A549 (cell line): ENCODE measurements around the gene FGF7. TPM values are rescaled to one million over a fixed set of nuclear protein-coding genes. Genes with fewer than 3 reads are reported as not detected.

Source experiments
- ATAC-seq, 2 experiments: fragments of 200-7000 bp in 1 of 2; fragments of >200 bp in 1 of 2; cut with Nextera tagmentation in 1 of 2; cut with Tn5 transposase in 1 of 2; 3 replicates each; pipeline versions ENCODE4 v1.8.0 to v1.9.1; 2018 to 2020; ENCODE audit warnings: mild to moderate bottlenecking in 1 of 2, moderate library complexity in 1 of 2
- CTCF ChIA-PET: fragments of 300-600 bp; sonication (Branson Sonifier 250); formaldehyde crosslinking; extraction: SDS; loops from one replicate; lab custom pipeline; 2021; ENCODE audit warnings: antibody characterized with exemption, inconsistent platforms; lab: Yijun Ruan, JAX
- POLR2A ChIA-PET: fragments of 350-600 bp; formaldehyde crosslinking; extraction: SDS; loops from one replicate; lab custom pipeline; 2021; ENCODE audit warnings: antibody characterized with exemption, inconsistent platforms; lab: Yijun Ruan, JAX
- DNase-seq, 2 experiments: peaks; one replicate each; pipeline versions ENCODE4 v3.0.0 to v3.0.0-alpha.2; 2011 to 2016; ENCODE audit warnings: low read depth in 1 of 2, low spot score in 1 of 2
- FAIRE-seq: peaks from 2 replicates; lab custom pipeline; 2011; peaks lifted over from hg19 to GRCh38; lab: Jason Lieb, UNC
- H3K27ac ChIP-seq, 2 experiments: fragments of >200 bp; sonication (Bioruptor Twin); formaldehyde crosslinking; 3 replicates each; pipeline ENCODE4 v1.5.1; 2016 to 2017
- H3K4me1 ChIP-seq: fragments of >200 bp; sonication (Bioruptor Twin); formaldehyde crosslinking; 3 replicates; pipeline ENCODE4 v1.6.1; 2016
- H3K4me2 ChIP-seq: fragments of >200 bp; sonication (Bioruptor Twin); formaldehyde crosslinking; 3 replicates; pipeline ENCODE4 v1.6.1; 2016
- H3K4me3 ChIP-seq: fragments of >200 bp; sonication (Bioruptor Twin); formaldehyde crosslinking; 3 replicates; pipeline ENCODE4 v1.5.1; 2016
- H3K9me3 ChIP-seq: fragments of >200 bp; sonication (Bioruptor Twin); formaldehyde crosslinking; 3 replicates; pipeline ENCODE4 v1.6.1; 2016
- CHD4 ChIP-seq: fragments of 200-600 bp; sonication (generic); IDR thresholded peaks from 2 replicates; pipeline ENCODE4 v1.6.1; 2016; ENCODE audit warnings: antibody characterized with exemption, mild to moderate bottlenecking, borderline replicate concordance
- EHF ChIP-seq: fragments of 250-450 bp; sonication (Bioruptor Pico); IDR thresholded peaks from 2 replicates; pipeline ENCODE4 v1.5.0; 2020; ENCODE audit warnings: mild to moderate bottlenecking
- EHMT2 ChIP-seq: fragments of 200-600 bp; sonication (generic); IDR thresholded peaks from 2 replicates; pipeline ENCODE4 v1.6.1; 2016; ENCODE audit warnings: antibody characterized with exemption, low read depth, mild to moderate bottlenecking, moderate library complexity
- EP300 ChIP-seq, 2 experiments: fragments of >200 bp; sonication (Bioruptor Twin); formaldehyde crosslinking; IDR thresholded peaks; 2 replicates in 1 of 2; 3 replicates in 1 of 2; pipeline ENCODE4 v1.6.1; 2016 to 2017
- FOSB ChIP-seq: fragments of 250-450 bp; sonication (Bioruptor Pico); IDR thresholded peaks from 2 replicates; pipeline ENCODE4 v1.5.0; 2020; ENCODE audit warnings: mild to moderate bottlenecking, moderate library complexity
- FOSL2 ChIP-seq, 2 experiments: fragments of 450-650 bp in 1 of 2; fragments of >200 bp in 1 of 2; sonication (Bioruptor Twin) in 1 of 2; formaldehyde crosslinking; IDR thresholded peaks; 2 replicates each; pipeline versions ENCODE4 v1.5.0 to v1.6.1; 2016 to 2020; ENCODE audit warnings: mild to moderate bottlenecking in 1 of 2, moderate library complexity in 1 of 2
- FOXS1 ChIP-seq: fragments of 250-450 bp; sonication (Bioruptor Pico); IDR thresholded peaks from 2 replicates; pipeline ENCODE4 v1.5.0; 2020; ENCODE audit warnings: mild to moderate bottlenecking, moderate library complexity
- HDAC2 ChIP-seq: fragments of 200-600 bp; sonication (generic); IDR thresholded peaks from 2 replicates; pipeline ENCODE4 v1.6.1; 2016
- HOXA7 ChIP-seq: fragments of 250-450 bp; sonication (Bioruptor Pico); IDR thresholded peaks from 2 replicates; pipeline ENCODE4 v1.5.0; 2020; ENCODE audit warnings: mild to moderate bottlenecking, moderate library complexity
- HOXB13 ChIP-seq: fragments of 250-450 bp; sonication (Bioruptor Pico); IDR thresholded peaks from 2 replicates; pipeline ENCODE4 v1.5.0; 2020; ENCODE audit warnings: low read depth, mild to moderate bottlenecking, moderate library complexity
- HOXB5 ChIP-seq: fragments of 250-450 bp; sonication (Bioruptor Pico); IDR thresholded peaks from 2 replicates; pipeline ENCODE4 v1.5.0; 2020; ENCODE audit warnings: mild to moderate bottlenecking, moderate library complexity
- JUN ChIP-seq, 2 experiments: fragments of >200 bp; sonication (Bioruptor Twin); formaldehyde crosslinking; IDR thresholded peaks; 2 replicates in 1 of 2; 3 replicates in 1 of 2; pipeline ENCODE4 v1.6.1; 2016 to 2017
- KDM1A ChIP-seq: fragments of 200-600 bp; sonication (generic); IDR thresholded peaks from 2 replicates; pipeline ENCODE4 v1.6.1; 2016; ENCODE audit warnings: low read depth, mild to moderate bottlenecking
- MAFK ChIP-seq: fragments of 450-650 bp; IDR thresholded peaks from 2 replicates; pipeline ENCODE4 v1.6.1; 2014; ENCODE audit not compliant: partially characterized antibody
- MYC ChIP-seq: IDR thresholded peaks from 2 replicates; pipeline ENCODE4 v1.6.1; 2012; ENCODE audit warnings: mild to moderate bottlenecking, inconsistent platforms, low read length, improper control_type of control experiment, borderline replicate concordance
- NR3C1 ChIP-seq: fragments of >200 bp; sonication (Bioruptor Twin); formaldehyde crosslinking; IDR thresholded peaks from 3 replicates; pipeline ENCODE4 v1.6.1; 2017
- PHF8 ChIP-seq: fragments of 200-600 bp; sonication (generic); IDR thresholded peaks from 2 replicates; pipeline ENCODE4 v1.6.1; 2016; ENCODE audit warnings: low read depth, mild to moderate bottlenecking, antibody characterized with exemption, moderate library complexity, borderline replicate concordance
- RAD21 ChIP-seq, 2 experiments: fragments of >200 bp in 1 of 2; sonication (Bioruptor Twin) in 1 of 2; formaldehyde crosslinking in 1 of 2; IDR thresholded peaks in 1 of 2; conservative IDR thresholded peaks in 1 of 2; 2 replicates in 1 of 2; 3 replicates in 1 of 2; pipeline ENCODE4 v1.6.1; 2012 to 2018; ENCODE audit warnings: inconsistent platforms in 1 of 2
- RARB ChIP-seq: fragments of 250-450 bp; sonication (Bioruptor Pico); IDR thresholded peaks from 2 replicates; pipeline ENCODE4 v1.8.0; 2021; ENCODE audit warnings: mild to moderate bottlenecking, moderate library complexity
- RCOR1 ChIP-seq: fragments of 150-350 bp; IDR thresholded peaks from 2 replicates; pipeline ENCODE4 v1.6.1; 2014; ENCODE audit warnings: antibody characterized with exemption, low read length, low read depth
- RFX5 ChIP-seq: fragments of 450-650 bp; IDR thresholded peaks from 2 replicates; pipeline ENCODE4 v1.7.1; 2014; ENCODE audit warnings: antibody characterized with exemption, mild to moderate bottlenecking, moderate library complexity
- SREBF2 ChIP-seq: fragments of 450-650 bp; IDR thresholded peaks from 2 replicates; pipeline ENCODE4 v1.6.1; 2014; ENCODE audit warnings: mild to moderate bottlenecking, moderate library complexity
- TP53 ChIP-seq: fragments of 250-450 bp; sonication (Bioruptor Pico); IDR thresholded peaks from 2 replicates; pipeline ENCODE4 v1.5.0; 2021; ENCODE audit warnings: mild to moderate bottlenecking, moderate library complexity
- ZSCAN20 ChIP-seq: fragments of 250-450 bp; sonication (Bioruptor Pico); IDR thresholded peaks from 2 replicates; pipeline ENCODE4 v1.8.0; 2022; ENCODE audit warnings: mild to moderate bottlenecking, moderate library complexity
- WGBS: methylation state at CpG from one replicate; pipeline ENCODE4 v1.1.6; 2017; ENCODE audit errors: missing lambda C conversion rate; 5-methylcytosine and 5-hydroxymethylcytosine counted together
- polyA plus RNA-seq, 4 experiments: library from polyadenylated mRNA; depleted of rRNA in 3 of 4; stranded (reverse); fragments of >200 nt; fragmentation: RNase III in 1 of 4; extraction: RNeasy Plus Mini Kit Qiagen cat#74134 plus additional on column Dnase treatment in 1 of 4; gene quantifications; 2 replicates in 3 of 4; 3 replicates in 1 of 4; pipeline ENCODE4 v1.2.3, GENCODE V29; 2011 to 2017
- TF ChIP-seq, protein P1 (sequence below): fragments of 450-650 bp; IDR thresholded peaks from 2 replicates; pipeline ENCODE4 v1.6.1; 2014; ENCODE audit warnings: antibody characterized with exemption
- TF ChIP-seq, protein P2 (sequence below): fragments of 250-450 bp; sonication (Bioruptor Pico); IDR thresholded peaks from 2 replicates; pipeline ENCODE4 v1.5.0; 2020; ENCODE audit warnings: low read depth, mild to moderate bottlenecking, moderate library complexity

The FGF7 gene
- polyA plus RNA-seq, 2 of the 4 experiments (the other 2 are of a cell fraction), result not detected

DNA sequence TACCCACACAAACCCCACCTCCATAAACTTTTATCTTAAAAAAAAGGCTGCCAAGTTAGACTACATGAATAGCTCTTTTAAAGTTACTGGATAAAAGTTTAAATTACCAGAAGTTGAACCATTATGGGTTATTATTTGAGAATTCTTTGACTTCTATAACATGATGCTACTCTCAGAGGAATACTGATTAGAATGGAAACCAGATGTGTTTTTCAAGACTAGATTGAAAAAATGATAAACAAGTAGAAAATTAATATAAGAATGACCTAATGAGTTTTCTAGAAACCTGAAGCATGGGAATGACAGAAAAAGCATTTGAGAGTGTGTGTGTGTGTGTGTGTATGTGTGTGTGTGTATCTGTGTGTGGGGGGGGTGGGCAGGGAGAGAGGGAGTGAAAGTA is 12.4 kb upstream of the FGF7 start:
- ChIA-PET POLR2A (no interaction called here), CTCF (no interaction called here)

DNA sequence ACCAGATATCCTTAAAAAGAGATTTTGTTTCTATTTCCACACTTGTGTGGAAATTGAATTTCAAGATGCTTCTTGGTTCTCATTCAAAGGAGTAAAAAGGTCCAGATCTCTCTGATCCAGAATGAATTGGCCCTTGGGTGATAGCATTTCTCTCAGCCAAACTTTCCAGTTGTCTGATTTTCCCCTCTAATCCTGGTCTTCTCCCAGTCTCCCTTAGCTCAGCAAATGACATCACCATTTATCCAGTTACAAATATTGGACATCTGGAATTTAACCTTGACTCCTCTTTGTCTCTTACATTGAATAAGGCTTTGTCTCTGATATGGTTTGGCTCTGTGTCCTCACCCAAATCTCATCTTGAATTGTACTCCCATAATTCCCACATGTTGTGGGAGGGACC is 10.2 kb upstream of the FGF7 start:
- ChIA-PET POLR2A (no interaction called here), CTCF (no interaction called here)
- DNase-seq, result no peak

More for the DNA sequence above, 12.4 kb upstream of the FGF7 start:
- no peak overlapping the region for H3K4me3 ChIP-seq
- no peak for TF ChIP-seq SREBF2
- TF ChIP-seq HOXB5 (CRISPR knock-in tag), result no peak
- no peak for TF ChIP-seq MAFK
- no peak for TF ChIP-seq HOXA7 (CRISPR knock-in tag)
- TF ChIP-seq HOXB13, result no peak
- TF ChIP-seq FOSB (CRISPR knock-in tag), result no peak
- TF ChIP-seq, protein P1, sequence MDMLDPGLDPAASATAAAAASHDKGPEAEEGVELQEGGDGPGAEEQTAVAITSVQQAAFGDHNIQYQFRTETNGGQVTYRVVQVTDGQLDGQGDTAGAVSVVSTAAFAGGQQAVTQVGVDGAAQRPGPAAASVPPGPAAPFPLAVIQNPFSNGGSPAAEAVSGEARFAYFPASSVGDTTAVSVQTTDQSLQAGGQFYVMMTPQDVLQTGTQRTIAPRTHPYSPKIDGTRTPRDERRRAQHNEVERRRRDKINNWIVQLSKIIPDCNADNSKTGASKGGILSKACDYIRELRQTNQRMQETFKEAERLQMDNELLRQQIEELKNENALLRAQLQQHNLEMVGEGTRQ, result no peak
- no peak for TF ChIP-seq RARB (CRISPR knock-in tag)
- TF ChIP-seq HDAC2, result no peak
- no peak for TF ChIP-seq FOXS1
- no peak for TF ChIP-seq RCOR1
- no peak for TF ChIP-seq CHD4
- no peak for FAIRE-seq
- no peak overlapping the region for H3K4me2 ChIP-seq
- ATAC-seq, result no peak
- H3K4me1 ChIP-seq, result no peaks in the 10 kb centered on the region; the same call in 2 of the 3 replicates
- H3K9me3 ChIP-seq, result no peaks in the 10 kb centered on the region
- DNase-seq, result no peak
- H3K27ac ChIP-seq, result no peak overlapping the region

DNA sequence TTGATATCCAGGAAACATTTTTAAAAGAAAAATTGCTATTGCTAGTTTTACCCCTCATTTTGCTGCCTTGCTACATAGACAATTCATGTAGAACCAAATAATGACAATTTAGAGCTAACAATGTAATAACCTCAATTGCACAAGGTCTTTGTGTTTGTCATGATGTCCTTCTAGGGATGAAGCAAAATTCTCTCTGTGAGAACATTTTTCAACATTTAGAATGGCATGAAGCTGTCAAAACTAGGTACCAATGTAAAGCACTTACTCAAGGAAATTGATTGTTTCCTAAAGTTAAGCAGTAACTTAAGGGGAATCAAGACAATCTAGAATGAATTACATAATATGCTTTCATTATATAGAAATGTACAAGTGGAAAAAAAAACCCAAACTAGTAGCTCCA is 7.9 kb upstream of the FGF7 start:
- Histone ChIP-seq H3K9me3 (no peaks in the 10 kb centered on the region), H3K4me1 (peaks cover 4% of the 10 kb centered on the region; the same call in 1 of the 3 replicates), H3K4me2 (no peak overlapping the region), H3K4me3 (no peak overlapping the region)
- DNase-seq (no peak), FAIRE-seq (no peak)
- POLR2A ChIA-PET, result no interaction called here
- CTCF ChIA-PET, result no interaction called here
- TF ChIP-seq JUN (IDR thresholded peaks at IDR 0.05) (no peak), PHF8 (no peak), HDAC2 (no peak)
- TF ChIP-seq, all 56 proteins: peak for 0
- H3K27ac ChIP-seq, result no peak overlapping the region
- ATAC-seq, result no peak

More for the DNA sequence above, 10.2 kb upstream of the FGF7 start:
- ATAC-seq, result no peak
- H3K4me3 ChIP-seq, result no peak overlapping the region
- H3K4me1 ChIP-seq, result peaks cover 4% of the 10 kb centered on the region; the same call in 1 of the 3 replicates
- FAIRE-seq, result no peak
- H3K9me3 ChIP-seq, result no peaks in the 10 kb centered on the region
- no peak overlapping the region for H3K27ac ChIP-seq
- TF ChIP-seq MYC (no peak), EHF (no peak), KDM1A (no peak), PHF8 (no peak), EHMT2 (no peak)
- no peak overlapping the region for H3K4me2 ChIP-seq

DNA sequence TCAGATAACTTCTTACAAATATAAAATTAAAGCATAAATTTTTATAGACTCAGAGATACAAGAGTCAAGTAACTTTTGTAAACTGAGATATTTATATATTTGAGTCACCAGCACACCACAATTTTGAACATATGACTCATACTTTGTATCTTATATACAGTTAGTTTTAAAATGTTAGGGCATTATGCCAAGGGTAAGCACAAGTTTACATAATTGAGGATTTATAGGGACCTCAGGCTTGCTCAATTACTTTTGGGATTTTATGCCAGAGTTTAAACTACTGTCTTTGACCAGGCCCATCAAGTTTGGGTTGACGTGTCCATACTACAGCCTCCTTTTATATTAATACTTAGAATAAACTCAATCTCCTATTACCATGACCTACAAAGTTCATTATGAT is 7.4 kb upstream of the FGF7 start:
- Histone ChIP-seq H3K9me3 (no peaks in the 10 kb centered on the region), H3K4me1 (peaks cover 4% of the 10 kb centered on the region; the same call in 1 of the 3 replicates), H3K27ac (no peak overlapping the region), H3K4me2 (no peak overlapping the region), H3K4me3 (no peak overlapping the region)
- ChIA-PET POLR2A (no interaction called here), CTCF (no interaction called here)
- TF ChIP-seq FOSL2 (IDR thresholded peaks at IDR 0.05) (no peak), FOSL2 (CRISPR knock-in tag; IDR thresholded peaks at IDR 0.05) (peak; percentile 52; the same call in 1 of the 2 replicates), EHMT2 (no peak)
- FAIRE-seq (no peak), ATAC-seq (no peak), DNase-seq (no peak)
- WGBS, result 62% methylated on average over 1 of the region's 1 CpG

DNA sequence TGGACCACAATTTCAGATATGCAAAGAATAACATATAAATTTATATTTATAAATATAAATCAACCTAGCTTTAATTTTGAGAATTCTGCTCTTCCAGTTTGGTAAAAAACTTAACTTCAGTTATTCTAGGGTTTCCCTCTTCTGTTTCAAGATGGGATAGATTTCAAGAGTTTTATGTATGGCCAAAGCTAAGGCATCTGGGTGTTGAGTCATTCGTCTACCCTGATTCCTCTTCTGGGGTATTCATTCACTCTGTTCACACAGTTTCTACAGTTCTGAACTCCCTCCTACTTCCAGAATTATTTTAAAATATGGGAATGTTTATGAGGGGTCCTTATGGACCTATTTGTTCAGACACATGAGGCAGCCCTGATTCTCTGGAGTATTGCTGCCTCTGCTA is 4.2 kb upstream of the FGF7 start:
- no peak for TF ChIP-seq MYC
- no peak for TF ChIP-seq EP300 (IDR thresholded peaks at IDR 0.05)
- TF ChIP-seq TP53, result no peak
- no peak for TF ChIP-seq ZSCAN20 (CRISPR knock-in tag)
- TF ChIP-seq, protein P2, sequence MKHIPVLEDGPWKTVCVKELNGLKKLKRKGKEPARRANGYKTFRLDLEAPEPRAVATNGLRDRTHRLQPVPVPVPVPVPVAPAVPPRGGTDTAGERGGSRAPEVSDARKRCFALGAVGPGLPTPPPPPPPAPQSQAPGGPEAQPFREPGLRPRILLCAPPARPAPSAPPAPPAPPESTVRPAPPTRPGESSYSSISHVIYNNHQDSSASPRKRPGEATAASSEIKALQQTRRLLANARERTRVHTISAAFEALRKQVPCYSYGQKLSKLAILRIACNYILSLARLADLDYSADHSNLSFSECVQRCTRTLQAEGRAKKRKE (CRISPR knock-in tag), result no peak
- no peak for TF ChIP-seq RFX5
- no peak for TF ChIP-seq EHF
- no peak for TF ChIP-seq MAFK
- TF ChIP-seq KDM1A, result no peak
- TF ChIP-seq FOSL2 (IDR thresholded peaks at IDR 0.05), result no peak
- TF ChIP-seq FOSL2 (CRISPR knock-in tag; IDR thresholded peaks at IDR 0.05), result no peak
- no peak for TF ChIP-seq HOXA7 (CRISPR knock-in tag)
- no peak for TF ChIP-seq RAD21 (conservative IDR thresholded peaks at IDR 0.05 in 1 of 2, IDR thresholded peaks at IDR 0.05 in 1 of 2)
- no peak for TF ChIP-seq NR3C1
- no peak for ATAC-seq
- H3K27ac ChIP-seq, result no peak overlapping the region
- peaks cover 4% of the 10 kb centered on the region; the same call in 1 of the 3 replicates for H3K4me1 ChIP-seq
- CTCF ChIA-PET, result no interaction called here
- POLR2A ChIA-PET, result no interaction called here
- no peak for DNase-seq
- no peak for FAIRE-seq
- H3K9me3 ChIP-seq, result no peaks in the 10 kb centered on the region
- WGBS, result 26% methylated on average over 1 of the region's 1 CpG
- H3K4me3 ChIP-seq, result no peak overlapping the region
- no peak overlapping the region for H3K4me2 ChIP-seq
